WTC11 (cell line): ENCODE results near the gene FSTL4. TPM values are rescaled to one million over a fixed set of nuclear protein-coding genes. Genes with fewer than 3 reads are reported as not detected.

Source experiments
- ATAC-seq: fragments of 200-7000 bp; cut with Tn5 transposase; 2 replicates; pipeline ENCODE4 v1.10.0; 2021; ENCODE audit warnings: mild to moderate bottlenecking, moderate library complexity
- CTCF ChIA-PET: fragments of 300-600 bp; sonication (Branson Sonifier 250); formaldehyde crosslinking; loops from one replicate; lab custom pipeline; 2021; ENCODE audit warnings: antibody characterized with exemption; lab: Charles Lee
- POLR2A ChIA-PET: fragments of 350-600 bp; sonication (Branson Sonifier 250); formaldehyde crosslinking; loops from one replicate; lab custom pipeline; 2021; ENCODE audit warnings: antibody characterized with exemption; lab: Charles Lee
- DNase-seq: peaks from one replicate; pipeline ENCODE4 v3.0.0; 2021; ENCODE audit warnings: low spot score
- H3K27ac Mint-ChIP-seq: 2 replicates; pipeline ENCODE4 v1.8.0; 2021; ENCODE audit warnings: mixed read lengths
- H3K27me3 Mint-ChIP-seq: 2 replicates; pipeline ENCODE4 v1.8.0; 2021; ENCODE audit warnings: low read depth, mild to moderate bottlenecking, moderate library complexity, mixed read lengths
- H3K36me3 Mint-ChIP-seq: 2 replicates; pipeline ENCODE4 v1.8.0; 2021; ENCODE audit warnings: mixed read lengths
- H3K4me1 Mint-ChIP-seq: 2 replicates; pipeline ENCODE4 v1.8.0; 2022; ENCODE audit warnings: mixed read lengths
- H3K4me3 Mint-ChIP-seq: 2 replicates; pipeline ENCODE4 v1.8.0; 2021; ENCODE audit warnings: mild to moderate bottlenecking, moderate library complexity, mixed read lengths
- H3K9me3 Mint-ChIP-seq: 2 replicates; pipeline ENCODE4 v1.8.0; 2021; ENCODE audit warnings: mixed read lengths
- ETV6 ChIP-seq: sonication (generic); formaldehyde crosslinking; IDR thresholded peaks from 2 replicates; pipeline ENCODE4 v1.8.1; 2022; ENCODE audit warnings: mild to moderate bottlenecking, missing genetic modification reagents
- FOXK1 ChIP-seq: sonication (generic); formaldehyde crosslinking; IDR thresholded peaks from 2 replicates; pipeline ENCODE4 v1.8.0; 2022; ENCODE audit warnings: mild to moderate bottlenecking, moderate library complexity, missing genetic modification reagents
- IRF2 ChIP-seq: sonication (generic); formaldehyde crosslinking; IDR thresholded peaks from 2 replicates; pipeline ENCODE4 v1.8.0; 2022; ENCODE audit warnings: low read depth, missing genetic modification reagents, borderline replicate concordance
- NFATC4 ChIP-seq: fragments of 250-450 bp; sonication (Bioruptor Pico); IDR thresholded peaks from 2 replicates; pipeline ENCODE4 v1.9.0; 2021; ENCODE audit warnings: mild to moderate bottlenecking
- NFYB ChIP-seq: sonication (generic); formaldehyde crosslinking; conservative IDR thresholded peaks from 2 replicates; pipeline ENCODE4 v1.8.0; 2022; ENCODE audit warnings: low read depth, missing genetic modification reagents
- NR1H2 ChIP-seq: sonication (generic); formaldehyde crosslinking; IDR thresholded peaks from 2 replicates; pipeline ENCODE4 v1.9.0; 2021; ENCODE audit warnings: mild to moderate bottlenecking, moderate library complexity, missing genetic modification reagents
- NR2C2 ChIP-seq: sonication (generic); formaldehyde crosslinking; IDR thresholded peaks from 2 replicates; pipeline ENCODE4 v1.8.0; 2022; ENCODE audit warnings: mild to moderate bottlenecking, missing genetic modification reagents
- NR3C1 ChIP-seq: sonication (generic); formaldehyde crosslinking; conservative IDR thresholded peaks from 2 replicates; pipeline ENCODE4 v1.8.1; 2023; ENCODE audit warnings: low read depth, mild to moderate bottlenecking, missing genetic modification reagents
- RELA ChIP-seq: sonication (generic); formaldehyde crosslinking; IDR thresholded peaks from 2 replicates; pipeline ENCODE4 v1.8.1; 2022; ENCODE audit warnings: missing genetic modification reagents, mild to moderate bottlenecking, borderline replicate concordance
- SMAD3 ChIP-seq: sonication (generic); formaldehyde crosslinking; IDR thresholded peaks from 2 replicates; pipeline ENCODE4 v1.8.0; 2022; ENCODE audit warnings: missing genetic modification reagents, mild to moderate bottlenecking, borderline replicate concordance
- TEAD4 ChIP-seq: sonication (generic); formaldehyde crosslinking; IDR thresholded peaks from 2 replicates; pipeline ENCODE4 v1.8.0; 2022; ENCODE audit warnings: mild to moderate bottlenecking, missing genetic modification reagents
- ZNF232 ChIP-seq: sonication (generic); formaldehyde crosslinking; IDR thresholded peaks from 2 replicates; pipeline ENCODE4 v1.8.0; 2022; ENCODE audit warnings: mild to moderate bottlenecking, missing genetic modification reagents
- ZNF396 ChIP-seq: fragments of 250-450 bp; sonication (Bioruptor Pico); IDR thresholded peaks from 2 replicates; pipeline ENCODE4 v1.8.0; 2021; ENCODE audit warnings: mild to moderate bottlenecking, moderate library complexity, borderline replicate concordance
- ZNF416 ChIP-seq: fragments of 250-450 bp; sonication (Bioruptor Pico); IDR thresholded peaks from 2 replicates; pipeline ENCODE4 v1.9.0; 2021; ENCODE audit warnings: mild to moderate bottlenecking, inconsistent platforms
- ZNF423 ChIP-seq: fragments of 250-450 bp; sonication (Bioruptor Pico); IDR thresholded peaks from 2 replicates; pipeline ENCODE4 v2.1.2; 2022; ENCODE audit warnings: mild to moderate bottlenecking, moderate library complexity
- ZNF671 ChIP-seq: fragments of 250-450 bp; sonication (Bioruptor Pico); IDR thresholded peaks from 2 replicates; pipeline ENCODE4 v1.8.0; 2021; ENCODE audit warnings: mild to moderate bottlenecking
- total RNA-seq: library from RNA; stranded (reverse); gene quantifications from 3 replicates; pipeline ENCODE4 v1.2.3, GENCODE V29; 2021
- TF ChIP-seq, protein P1 (sequence below): fragments of 200-600 bp; IDR thresholded peaks from 2 replicates; pipeline ENCODE4 v1.8.0; 2022; ENCODE audit warnings: antibody characterized with exemption
- TF ChIP-seq, protein P2 (sequence below): fragments of 250-450 bp; sonication (Bioruptor Pico); IDR thresholded peaks from 2 replicates; pipeline ENCODE4 v1.9.0; 2021; ENCODE audit warnings: mild to moderate bottlenecking
- TF ChIP-seq, protein P3 (sequence below): fragments of 250-450 bp; sonication (Bioruptor Pico); IDR thresholded peaks from 2 replicates; pipeline ENCODE4 v2.1.2; 2022; ENCODE audit warnings: mild to moderate bottlenecking, moderate library complexity
- TF ChIP-seq, protein P4 (sequence below): sonication (generic); formaldehyde crosslinking; IDR thresholded peaks from 2 replicates; pipeline ENCODE4 v1.8.1; 2022; ENCODE audit warnings: missing genetic modification reagents, borderline replicate concordance
- TF ChIP-seq, protein P5 (sequence below): sonication (generic); formaldehyde crosslinking; IDR thresholded peaks from 2 replicates; pipeline ENCODE4 v1.8.0; 2022; ENCODE audit warnings: mild to moderate bottlenecking, missing genetic modification reagents
- TF ChIP-seq, protein P6 (sequence below): fragments of 250-450 bp; sonication (Bioruptor Pico); IDR thresholded peaks from 2 replicates; pipeline ENCODE4 v1.8.0; 2021; ENCODE audit warnings: mild to moderate bottlenecking
- TF ChIP-seq, protein P7 (sequence below): sonication (generic); formaldehyde crosslinking; IDR thresholded peaks from 2 replicates; pipeline ENCODE4 v1.8.0; 2023; ENCODE audit warnings: mild to moderate bottlenecking, missing genetic modification reagents

FSTL4 gene
- total RNA-seq, 1 experiment from 2014 or later = 6.1 TPM

DNA sequence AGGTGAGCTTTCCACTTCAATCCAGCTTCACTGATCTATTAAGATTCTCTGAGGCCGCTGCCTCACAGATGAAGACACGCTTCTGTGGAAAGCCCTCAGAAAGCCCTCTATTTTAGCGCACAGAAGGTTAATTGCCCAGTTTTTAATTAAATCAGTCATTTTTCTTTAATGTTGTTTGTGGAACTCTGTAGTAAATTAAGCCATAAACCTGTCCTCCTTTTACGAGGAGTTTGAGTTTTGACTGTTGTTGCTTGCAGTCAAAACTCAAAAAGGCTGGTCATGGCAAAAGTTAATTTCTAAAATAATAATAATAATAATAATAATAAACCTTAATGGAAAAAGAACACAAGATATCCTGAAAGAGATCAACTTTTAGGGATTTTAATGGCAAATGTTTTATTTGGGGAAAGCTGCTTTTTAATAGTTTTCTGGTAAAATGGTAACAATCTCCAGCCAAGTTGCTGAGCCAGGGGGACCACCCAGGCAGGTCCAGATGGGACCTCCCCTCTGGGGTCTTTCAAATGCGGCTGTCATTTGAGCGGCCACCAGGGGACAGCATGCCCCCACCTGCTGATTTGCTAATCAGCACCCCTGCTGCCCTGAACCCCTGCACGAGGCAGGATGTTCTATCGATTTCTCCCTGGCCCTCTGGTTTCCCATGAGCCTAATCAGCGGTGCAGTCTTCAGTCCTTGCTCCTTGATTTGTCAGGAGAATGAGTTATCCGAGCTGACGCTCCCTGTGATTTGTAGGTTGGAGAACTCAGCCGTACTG is 247.2 kb downstream of the FSTL4 start:
- CTCF ChIA-PET = interaction anchor here (0.5 to 1.3 kb wide), 6 partner anchors 40 to 596 kb away, joined by 3 to 6 read pairs (median 3); no protein-coding TSS in a partner anchor
- H3K9me3 Mint-ChIP-seq = no peaks in the 10 kb centered on the region
- H3K27me3 Mint-ChIP-seq = no peaks in the 10 kb centered on the region; the same call in 1 of the 2 replicates
- no peak overlapping the region for H3K4me3 Mint-ChIP-seq
- POLR2A ChIA-PET = no interaction called here
- H3K4me1 Mint-ChIP-seq = peaks cover 55% of the 10 kb centered on the region
- no peak overlapping the region for H3K27ac Mint-ChIP-seq
- peak; percentile 66 for ATAC-seq
- H3K36me3 Mint-ChIP-seq = no peaks in the 10 kb centered on the region
- DNase-seq = peak; percentile 72
- TF ChIP-seq, protein P1, sequence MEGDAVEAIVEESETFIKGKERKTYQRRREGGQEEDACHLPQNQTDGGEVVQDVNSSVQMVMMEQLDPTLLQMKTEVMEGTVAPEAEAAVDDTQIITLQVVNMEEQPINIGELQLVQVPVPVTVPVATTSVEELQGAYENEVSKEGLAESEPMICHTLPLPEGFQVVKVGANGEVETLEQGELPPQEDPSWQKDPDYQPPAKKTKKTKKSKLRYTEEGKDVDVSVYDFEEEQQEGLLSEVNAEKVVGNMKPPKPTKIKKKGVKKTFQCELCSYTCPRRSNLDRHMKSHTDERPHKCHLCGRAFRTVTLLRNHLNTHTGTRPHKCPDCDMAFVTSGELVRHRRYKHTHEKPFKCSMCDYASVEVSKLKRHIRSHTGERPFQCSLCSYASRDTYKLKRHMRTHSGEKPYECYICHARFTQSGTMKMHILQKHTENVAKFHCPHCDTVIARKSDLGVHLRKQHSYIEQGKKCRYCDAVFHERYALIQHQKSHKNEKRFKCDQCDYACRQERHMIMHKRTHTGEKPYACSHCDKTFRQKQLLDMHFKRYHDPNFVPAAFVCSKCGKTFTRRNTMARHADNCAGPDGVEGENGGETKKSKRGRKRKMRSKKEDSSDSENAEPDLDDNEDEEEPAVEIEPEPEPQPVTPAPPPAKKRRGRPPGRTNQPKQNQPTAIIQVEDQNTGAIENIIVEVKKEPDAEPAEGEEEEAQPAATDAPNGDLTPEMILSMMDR = peak; percentile 30; the same call in 1 of the 2 replicates
- TF ChIP-seq ZNF671 (CRISPR knock-in tag) = no peak
- TF ChIP-seq ZNF416 (CRISPR knock-in tag) = no peak
- TF ChIP-seq TEAD4 = no peak
- TF ChIP-seq NFYB = no peak
- TF ChIP-seq IRF2 (CRISPR knock-in tag) = no peak
- peak; percentile 73; the same call in 1 of the 2 replicates for TF ChIP-seq SMAD3 (CRISPR knock-in tag)
- TF ChIP-seq NR1H2 = no peak
- TF ChIP-seq ZNF396 (CRISPR knock-in tag) = no peak
- TF ChIP-seq ETV6 (CRISPR knock-in tag) = peak; percentile 42; the same call in 1 of the 2 replicates
- TF ChIP-seq NR3C1 (CRISPR knock-in tag) = no peak
- TF ChIP-seq, protein P2, sequence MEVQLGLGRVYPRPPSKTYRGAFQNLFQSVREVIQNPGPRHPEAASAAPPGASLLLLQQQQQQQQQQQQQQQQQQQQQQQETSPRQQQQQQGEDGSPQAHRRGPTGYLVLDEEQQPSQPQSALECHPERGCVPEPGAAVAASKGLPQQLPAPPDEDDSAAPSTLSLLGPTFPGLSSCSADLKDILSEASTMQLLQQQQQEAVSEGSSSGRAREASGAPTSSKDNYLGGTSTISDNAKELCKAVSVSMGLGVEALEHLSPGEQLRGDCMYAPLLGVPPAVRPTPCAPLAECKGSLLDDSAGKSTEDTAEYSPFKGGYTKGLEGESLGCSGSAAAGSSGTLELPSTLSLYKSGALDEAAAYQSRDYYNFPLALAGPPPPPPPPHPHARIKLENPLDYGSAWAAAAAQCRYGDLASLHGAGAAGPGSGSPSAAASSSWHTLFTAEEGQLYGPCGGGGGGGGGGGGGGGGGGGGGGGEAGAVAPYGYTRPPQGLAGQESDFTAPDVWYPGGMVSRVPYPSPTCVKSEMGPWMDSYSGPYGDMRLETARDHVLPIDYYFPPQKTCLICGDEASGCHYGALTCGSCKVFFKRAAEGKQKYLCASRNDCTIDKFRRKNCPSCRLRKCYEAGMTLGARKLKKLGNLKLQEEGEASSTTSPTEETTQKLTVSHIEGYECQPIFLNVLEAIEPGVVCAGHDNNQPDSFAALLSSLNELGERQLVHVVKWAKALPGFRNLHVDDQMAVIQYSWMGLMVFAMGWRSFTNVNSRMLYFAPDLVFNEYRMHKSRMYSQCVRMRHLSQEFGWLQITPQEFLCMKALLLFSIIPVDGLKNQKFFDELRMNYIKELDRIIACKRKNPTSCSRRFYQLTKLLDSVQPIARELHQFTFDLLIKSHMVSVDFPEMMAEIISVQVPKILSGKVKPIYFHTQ (CRISPR knock-in tag) = no peak
- TF ChIP-seq ZNF232 (CRISPR knock-in tag) = no peak
- TF ChIP-seq, protein P3, sequence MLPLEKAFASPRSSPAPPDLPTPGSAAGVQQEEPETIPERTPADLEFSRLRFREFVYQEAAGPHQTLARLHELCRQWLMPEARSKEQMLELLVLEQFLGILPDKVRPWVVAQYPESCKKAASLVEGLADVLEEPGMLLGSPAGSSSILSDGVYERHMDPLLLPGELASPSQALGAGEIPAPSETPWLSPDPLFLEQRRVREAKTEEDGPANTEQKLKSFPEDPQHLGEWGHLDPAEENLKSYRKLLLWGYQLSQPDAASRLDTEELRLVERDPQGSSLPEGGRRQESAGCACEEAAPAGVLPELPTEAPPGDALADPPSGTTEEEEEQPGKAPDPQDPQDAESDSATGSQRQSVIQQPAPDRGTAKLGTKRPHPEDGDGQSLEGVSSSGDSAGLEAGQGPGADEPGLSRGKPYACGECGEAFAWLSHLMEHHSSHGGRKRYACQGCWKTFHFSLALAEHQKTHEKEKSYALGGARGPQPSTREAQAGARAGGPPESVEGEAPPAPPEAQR = no peak
- TF ChIP-seq, protein P4, sequence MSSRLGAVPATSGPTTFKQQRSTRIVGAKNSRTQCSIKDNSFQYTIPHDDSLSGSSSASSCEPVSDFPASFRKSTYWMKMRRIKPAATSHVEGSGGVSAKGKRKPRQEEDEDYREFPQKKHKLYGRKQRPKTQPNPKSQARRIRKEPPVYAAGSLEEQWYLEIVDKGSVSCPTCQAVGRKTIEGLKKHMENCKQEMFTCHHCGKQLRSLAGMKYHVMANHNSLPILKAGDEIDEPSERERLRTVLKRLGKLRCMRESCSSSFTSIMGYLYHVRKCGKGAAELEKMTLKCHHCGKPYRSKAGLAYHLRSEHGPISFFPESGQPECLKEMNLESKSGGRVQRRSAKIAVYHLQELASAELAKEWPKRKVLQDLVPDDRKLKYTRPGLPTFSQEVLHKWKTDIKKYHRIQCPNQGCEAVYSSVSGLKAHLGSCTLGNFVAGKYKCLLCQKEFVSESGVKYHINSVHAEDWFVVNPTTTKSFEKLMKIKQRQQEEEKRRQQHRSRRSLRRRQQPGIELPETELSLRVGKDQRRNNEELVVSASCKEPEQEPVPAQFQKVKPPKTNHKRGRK (CRISPR knock-in tag) = no peak
- TF ChIP-seq, protein P5, sequence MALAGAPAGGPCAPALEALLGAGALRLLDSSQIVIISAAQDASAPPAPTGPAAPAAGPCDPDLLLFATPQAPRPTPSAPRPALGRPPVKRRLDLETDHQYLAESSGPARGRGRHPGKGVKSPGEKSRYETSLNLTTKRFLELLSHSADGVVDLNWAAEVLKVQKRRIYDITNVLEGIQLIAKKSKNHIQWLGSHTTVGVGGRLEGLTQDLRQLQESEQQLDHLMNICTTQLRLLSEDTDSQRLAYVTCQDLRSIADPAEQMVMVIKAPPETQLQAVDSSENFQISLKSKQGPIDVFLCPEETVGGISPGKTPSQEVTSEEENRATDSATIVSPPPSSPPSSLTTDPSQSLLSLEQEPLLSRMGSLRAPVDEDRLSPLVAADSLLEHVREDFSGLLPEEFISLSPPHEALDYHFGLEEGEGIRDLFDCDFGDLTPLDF (CRISPR knock-in tag) = no peak
- TF ChIP-seq ZNF423 (CRISPR knock-in tag) = peak; percentile 94
- TF ChIP-seq, protein P6, sequence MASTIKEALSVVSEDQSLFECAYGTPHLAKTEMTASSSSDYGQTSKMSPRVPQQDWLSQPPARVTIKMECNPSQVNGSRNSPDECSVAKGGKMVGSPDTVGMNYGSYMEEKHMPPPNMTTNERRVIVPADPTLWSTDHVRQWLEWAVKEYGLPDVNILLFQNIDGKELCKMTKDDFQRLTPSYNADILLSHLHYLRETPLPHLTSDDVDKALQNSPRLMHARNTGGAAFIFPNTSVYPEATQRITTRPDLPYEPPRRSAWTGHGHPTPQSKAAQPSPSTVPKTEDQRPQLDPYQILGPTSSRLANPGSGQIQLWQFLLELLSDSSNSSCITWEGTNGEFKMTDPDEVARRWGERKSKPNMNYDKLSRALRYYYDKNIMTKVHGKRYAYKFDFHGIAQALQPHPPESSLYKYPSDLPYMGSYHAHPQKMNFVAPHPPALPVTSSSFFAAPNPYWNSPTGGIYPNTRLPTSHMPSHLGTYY = no peak
- TF ChIP-seq, protein P7, sequence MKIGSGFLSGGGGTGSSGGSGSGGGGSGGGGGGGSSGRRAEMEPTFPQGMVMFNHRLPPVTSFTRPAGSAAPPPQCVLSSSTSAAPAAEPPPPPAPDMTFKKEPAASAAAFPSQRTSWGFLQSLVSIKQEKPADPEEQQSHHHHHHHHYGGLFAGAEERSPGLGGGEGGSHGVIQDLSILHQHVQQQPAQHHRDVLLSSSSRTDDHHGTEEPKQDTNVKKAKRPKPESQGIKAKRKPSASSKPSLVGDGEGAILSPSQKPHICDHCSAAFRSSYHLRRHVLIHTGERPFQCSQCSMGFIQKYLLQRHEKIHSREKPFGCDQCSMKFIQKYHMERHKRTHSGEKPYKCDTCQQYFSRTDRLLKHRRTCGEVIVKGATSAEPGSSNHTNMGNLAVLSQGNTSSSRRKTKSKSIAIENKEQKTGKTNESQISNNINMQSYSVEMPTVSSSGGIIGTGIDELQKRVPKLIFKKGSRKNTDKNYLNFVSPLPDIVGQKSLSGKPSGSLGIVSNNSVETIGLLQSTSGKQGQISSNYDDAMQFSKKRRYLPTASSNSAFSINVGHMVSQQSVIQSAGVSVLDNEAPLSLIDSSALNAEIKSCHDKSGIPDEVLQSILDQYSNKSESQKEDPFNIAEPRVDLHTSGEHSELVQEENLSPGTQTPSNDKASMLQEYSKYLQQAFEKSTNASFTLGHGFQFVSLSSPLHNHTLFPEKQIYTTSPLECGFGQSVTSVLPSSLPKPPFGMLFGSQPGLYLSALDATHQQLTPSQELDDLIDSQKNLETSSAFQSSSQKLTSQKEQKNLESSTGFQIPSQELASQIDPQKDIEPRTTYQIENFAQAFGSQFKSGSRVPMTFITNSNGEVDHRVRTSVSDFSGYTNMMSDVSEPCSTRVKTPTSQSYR = 0 out of 2 replicates have a peak, but pooled peaks have one; percentile 19
- TF ChIP-seq RELA (CRISPR knock-in tag) = no peak
- no peak for TF ChIP-seq FOXK1 (CRISPR knock-in tag)
- TF ChIP-seq NFATC4 (CRISPR knock-in tag) = no peak
- TF ChIP-seq NR2C2 (CRISPR knock-in tag) = no peak
